ENCODE results near the gene ATXN2.
"Not testable (repeated sequence)": the region's sequence is repeated elsewhere in the genome, so short reads cannot be mapped to it uniquely, and the experiment has no call there.

Gene ATXN2

DNA sequence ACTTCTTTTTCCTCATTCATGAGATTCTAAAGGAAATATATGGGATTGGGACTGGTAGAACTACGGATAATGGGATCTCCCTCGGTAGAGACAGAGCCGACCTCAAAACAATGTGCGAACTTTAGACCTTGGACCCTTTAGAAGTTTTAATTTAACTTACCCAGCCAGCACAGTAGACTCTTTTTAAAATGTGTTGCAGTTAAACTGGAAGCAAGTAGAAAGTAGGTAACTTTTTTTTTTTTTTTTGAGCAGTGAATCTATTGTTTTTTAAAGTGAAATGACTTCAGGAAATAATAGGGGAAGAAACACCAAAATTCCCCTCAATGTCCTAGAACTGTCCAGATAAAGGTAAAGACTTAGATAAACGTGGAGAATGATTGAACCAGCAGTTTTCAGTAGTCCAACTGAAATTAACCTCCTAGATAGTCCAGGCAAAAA lies 1.1 kb upstream of the ATXN2 start:
- no peak for DNase-seq

DNA sequence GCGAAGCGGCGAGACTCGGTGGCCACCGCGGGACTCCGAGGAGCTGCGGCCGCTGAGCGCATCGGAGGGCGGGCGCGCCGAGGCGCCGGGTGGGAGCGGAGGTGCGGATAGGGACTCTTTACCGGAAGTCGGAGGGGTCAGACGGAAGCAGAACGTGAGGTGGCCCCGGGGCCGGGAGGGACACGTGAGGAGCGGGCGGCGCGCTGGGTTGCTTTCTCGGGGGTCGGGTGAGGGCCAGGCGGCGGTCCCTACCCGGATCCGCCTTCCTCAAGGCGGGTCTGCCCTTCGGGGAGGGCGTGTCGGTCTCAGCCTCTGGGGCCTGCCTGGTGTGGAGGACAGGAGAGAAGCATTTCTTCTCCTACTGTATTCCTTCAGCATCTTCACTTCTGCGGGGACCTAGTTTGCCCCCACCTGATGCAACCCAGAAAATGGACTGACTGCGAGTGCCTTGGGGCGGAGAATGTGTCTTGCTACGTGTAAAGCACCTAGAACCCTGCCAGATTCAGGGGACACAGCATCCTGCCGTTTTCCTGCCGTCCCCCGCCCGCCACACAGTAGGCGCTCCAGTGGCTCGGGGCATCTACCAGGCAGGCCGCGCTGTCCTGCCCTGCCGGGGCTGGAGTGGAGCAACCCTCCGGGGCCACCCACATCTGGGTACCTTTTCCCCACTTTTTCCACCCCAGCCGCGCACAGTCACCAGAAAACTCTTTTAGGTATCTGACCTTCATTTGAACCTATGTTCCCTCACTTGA lies 514 bp upstream of the ATXN2 start:
- peak; percentile 95 for DNase-seq

DNA sequence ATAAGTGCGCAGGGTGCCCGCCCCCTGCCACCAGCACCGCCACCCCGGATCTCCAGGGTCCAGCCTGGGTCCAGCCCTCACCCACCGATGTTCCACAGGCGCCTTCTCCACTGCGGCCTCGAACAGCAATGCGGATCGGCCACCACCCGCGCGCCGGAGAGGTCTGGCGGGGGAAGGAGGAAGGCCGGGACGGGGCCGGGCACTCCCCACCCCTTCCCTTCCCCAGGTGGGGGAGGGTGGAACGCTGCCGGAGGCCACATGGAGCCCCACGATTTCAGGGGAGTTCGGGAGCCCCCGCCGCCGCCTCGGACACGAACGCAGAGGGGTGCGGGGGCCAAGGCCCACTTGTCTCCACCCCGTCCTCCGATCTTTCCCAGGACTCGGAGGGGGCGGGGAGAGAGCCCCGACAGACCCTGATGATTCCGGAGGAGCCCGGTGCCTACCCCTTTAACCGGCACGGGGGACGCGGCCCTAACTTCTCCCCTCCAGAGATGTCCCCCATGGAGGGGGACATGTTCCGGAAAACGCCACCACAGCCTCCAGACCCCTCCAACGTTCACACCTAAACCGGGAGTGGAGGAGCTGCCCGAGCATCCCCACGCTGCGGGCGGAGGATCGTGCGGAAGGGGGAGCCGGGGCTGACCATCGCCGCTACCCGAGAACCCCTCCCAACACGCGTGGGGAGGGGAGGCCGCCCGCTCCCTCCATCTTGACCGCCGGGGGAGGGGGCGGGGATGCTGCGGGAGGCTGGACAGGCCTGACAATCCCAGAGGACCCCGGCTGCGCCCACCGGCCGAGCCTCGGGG lies 1.1 kb downstream of the ATXN2 start:
- DNase-seq: peak; percentile 72

DNA sequence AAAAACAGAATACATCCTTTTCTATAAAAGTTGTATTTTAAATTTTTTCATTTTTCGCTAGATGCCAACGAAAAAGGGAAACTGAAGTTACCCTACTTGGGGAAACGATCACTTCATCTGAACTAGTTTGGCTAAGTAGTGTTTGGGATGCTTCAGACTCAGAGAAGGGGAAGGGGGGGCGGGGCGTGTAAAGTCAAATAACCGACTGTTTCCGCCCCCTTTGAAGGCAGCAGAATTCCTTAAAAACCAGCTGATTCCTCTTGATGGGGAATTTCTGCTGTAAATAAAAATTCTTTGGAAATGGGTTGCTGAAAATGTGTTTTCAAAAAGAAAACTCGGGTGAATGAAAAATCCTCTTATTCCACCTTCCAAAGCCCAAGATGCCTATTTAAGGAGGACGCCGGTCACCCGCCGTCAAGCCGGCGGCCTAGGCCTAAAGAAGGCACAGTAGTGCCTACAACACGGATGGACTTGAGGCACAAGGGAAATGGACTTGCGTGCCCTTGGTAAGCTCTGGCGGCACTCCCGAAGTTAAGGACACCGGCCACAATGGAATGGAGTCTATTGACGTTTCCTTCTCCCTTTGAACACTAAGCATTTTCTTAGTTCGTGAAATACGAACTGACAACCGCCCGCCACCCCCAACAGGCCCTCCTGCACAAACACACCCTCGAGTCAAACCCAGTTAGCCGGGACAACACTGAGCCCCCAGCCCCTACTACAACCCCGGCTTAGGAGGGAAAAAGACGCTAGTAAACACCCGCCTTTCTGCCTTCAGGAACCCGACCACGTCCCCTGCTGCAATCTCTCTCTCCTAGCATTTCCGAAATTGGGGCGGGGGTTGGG lies 1.9 kb downstream of the ATXN2 start:
- DNase-seq: peak; percentile 57

DNA sequence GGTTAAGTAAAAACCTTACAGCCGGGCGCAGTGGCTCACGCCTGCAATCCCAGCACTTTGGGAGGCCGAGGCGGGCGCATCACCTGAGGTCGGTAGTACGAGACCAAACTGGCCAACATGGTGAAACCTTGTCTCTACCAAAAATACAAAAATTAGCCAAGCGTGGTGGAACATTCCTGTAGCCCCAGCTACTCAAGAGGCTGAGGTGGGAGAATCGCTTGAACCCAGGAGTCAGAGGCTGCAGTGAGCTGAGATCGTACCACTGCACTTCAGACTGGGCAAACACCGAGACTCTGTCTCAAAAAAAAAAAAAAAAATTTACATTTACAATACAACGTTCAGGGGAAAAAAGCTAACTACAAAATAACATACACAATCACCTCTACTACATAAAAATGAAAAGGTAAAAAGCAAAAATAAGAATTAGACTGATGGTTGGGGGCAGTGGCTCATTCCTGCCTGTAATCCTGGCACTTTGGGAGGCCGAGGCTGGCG lies 3.7 kb downstream of the ATXN2 start:
- not testable (repeated sequence) for DNase-seq

DNA sequence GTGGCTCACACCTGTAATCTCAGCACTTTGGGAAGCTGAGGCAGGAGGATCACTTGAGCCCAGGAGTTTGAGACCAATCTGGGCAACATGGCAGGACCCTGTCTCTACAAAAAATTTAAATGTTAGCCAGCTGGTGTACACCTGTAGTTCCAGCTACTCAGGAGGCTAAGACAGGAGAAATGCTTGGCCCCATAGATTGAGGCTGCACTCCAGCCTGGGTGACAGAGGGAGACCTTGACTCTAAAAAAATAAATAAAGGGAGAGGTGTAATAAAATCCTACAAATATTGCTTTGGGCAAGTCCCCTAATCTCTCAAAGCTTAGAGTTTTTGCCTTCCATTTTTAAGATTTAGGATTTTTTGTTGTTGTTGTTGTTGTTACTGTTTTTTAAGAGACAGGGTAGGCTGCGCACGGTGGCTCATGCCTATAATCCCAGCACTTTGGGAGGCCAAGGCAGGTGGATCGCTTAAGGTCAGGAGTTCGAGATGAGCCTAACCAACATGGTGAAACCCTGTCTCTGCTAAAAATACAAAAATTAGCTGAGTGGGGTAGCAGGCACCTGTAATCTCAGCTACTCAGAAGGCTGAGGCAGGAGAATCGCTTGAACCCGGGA lies 7.6 kb downstream of the ATXN2 start:
- DNase-seq: not testable (repeated sequence)

DNA sequence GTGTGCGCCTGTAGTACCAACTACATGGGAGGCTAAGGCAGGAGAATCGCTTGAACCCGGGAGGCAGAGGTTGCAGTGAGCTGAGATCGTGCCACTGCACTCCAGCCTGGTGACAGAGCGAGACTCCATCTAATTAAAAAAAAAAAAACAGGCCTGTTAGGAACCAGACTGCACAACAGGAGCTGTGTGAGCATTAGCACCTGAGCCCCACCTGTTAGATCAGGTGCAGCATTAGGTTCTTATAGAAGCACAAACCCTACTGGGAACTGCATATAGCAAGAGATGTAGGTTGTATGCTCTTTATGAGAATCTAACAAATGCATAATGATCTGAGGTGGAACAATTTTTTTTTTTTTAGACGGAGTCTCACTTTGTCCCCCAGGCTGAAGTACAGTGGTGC lies 8.6 kb downstream of the ATXN2 start:
- DNase-seq: no peak

DNA sequence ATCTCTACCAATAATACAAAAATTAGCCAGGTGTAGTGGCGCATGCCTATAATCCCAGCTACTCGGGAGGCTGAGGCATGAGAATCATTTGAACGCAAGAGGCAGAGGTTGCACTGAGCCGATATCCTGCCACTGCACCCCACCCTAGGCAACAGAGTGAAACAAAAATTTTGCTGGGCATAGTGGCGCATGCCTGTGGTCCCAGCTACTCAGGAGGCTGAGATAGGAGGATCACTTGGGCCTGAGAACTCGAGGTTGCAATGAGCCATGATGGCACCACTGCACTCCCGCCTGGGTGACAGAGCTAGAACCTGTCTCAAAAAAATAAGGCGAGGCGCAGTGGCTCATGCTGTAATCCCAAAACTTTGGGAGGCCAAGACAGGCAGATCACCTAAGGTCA lies 9.5 kb downstream of the ATXN2 start:
- no peak for DNase-seq

DNA sequence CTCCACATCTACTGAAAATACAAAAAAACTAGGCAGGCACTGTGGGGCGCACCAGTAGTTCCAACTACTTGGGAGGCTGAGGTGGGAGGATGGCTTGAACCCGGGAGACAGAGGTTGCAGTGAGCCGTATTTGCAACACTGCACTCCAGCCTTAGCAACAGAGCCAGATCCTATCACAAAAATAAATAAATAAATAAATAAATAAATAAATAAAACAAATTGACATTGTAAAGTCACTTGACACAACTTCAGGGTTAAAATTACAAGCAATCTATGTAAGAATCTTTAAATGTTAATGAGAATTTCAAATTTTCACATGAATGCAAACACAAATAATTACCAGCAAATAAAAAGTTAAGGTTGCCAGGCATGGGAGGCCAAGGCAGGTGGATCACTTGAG lies 11.1 kb downstream of the ATXN2 start:
- no peak for DNase-seq

DNA sequence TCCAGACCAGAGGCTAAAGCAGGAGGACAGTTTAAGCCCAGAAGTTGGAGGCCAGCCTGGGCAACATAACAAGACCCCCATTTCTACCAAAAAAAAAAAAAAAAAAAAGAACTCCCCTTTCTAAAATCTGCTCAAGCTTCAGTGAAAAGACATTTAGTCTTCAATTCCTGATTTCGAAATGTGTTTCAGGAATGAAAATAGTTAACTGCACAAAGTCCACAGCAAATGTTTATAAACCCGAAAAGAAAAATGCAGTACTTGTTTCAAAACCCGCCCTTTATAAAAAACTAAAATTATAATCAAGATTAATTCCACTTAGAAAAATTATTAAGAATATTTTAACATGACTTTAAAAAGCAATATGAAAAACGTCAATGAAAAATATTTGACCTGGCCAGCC lies 12.1 kb downstream of the ATXN2 start:
- DNase-seq: no peak

DNA sequence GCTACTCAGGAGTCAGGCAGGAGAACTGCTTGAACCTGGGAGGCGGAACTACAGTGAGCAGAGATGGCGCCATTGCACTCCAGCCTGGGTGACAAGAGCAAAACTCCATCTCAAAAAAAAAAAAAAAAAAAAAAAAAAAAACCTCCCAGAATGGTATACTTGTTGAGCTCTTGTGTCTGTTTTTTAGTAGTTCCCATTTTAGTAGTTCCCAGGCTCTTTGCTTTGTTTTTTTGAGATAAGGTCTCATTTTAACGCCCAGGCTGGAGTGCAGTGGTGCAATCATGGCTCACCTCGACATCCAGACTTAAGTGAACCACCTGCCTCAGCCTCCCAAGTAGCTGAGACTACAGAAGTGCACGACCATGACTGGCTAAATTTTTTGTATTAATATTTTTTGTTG lies 13.4 kb downstream of the ATXN2 start:
- no peak for DNase-seq

DNA sequence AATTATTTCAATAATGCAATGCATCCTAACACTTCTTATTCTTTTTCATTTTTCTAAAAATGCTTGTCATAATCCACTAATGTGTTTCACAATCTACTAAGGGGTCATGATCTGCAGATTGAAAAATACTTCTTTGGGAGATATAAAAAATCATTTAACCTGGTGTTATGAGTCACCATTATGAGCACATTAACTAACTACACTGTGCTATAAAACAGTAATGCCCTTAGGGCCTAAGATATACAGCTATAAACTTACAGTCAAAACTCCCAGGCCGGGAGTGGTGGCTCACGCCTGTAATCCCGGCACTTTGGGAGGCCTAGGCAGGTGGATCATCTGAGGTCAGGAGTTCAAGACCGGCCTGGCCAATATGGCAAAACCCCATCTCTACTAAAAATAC lies 14.2 kb downstream of the ATXN2 start:
- no peak for DNase-seq

DNA sequence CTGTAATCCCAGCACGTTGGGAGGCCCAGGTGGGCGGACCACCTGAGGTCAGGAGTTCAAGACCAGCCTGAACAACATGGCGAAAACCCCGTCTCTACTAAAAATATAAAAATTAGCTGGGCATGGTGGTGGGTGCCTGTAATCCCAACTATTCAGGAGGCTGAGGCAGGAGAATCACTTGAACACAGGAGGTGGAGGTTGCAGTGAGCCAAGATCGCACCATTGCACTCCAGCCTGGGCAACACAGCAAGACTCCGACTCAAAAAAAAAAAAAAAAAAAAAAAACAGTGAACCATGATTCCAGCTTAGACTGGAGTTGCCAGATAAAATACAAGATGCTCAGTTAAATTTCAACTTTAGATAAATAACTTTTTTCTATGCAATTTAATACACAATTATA lies 15.6 kb downstream of the ATXN2 start:
- DNase-seq: not testable (repeated sequence)

DNA sequence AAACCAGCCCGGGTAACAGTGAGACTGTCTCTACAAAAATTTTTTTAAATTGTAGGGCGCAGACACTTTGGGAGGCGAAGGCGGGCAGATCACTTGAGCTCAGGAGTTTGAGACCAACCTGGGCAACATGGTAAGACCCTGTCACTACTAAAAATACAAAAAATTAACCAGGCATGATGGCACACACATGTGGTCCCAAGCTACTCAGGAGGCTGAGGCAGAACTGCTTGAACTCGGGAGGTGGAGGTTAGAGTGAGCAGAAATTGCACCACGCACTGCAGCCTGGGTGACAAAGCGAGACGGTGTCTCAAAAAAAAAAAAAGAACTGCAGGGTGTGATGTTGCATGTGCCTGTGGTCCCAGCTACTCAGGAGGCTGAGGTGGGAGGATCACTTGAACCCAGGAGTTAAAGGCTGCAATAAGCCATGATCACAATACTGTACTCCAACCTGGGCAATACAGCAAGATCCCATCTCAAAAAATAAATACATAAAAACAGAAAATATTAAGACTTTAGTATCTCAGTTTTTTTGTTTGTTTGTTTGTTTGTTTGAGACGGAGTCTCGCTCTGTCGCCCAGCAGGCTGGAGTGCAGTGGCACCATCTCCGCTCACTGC lies 16.9 kb downstream of the ATXN2 start:
- no peak for DNase-seq

DNA sequence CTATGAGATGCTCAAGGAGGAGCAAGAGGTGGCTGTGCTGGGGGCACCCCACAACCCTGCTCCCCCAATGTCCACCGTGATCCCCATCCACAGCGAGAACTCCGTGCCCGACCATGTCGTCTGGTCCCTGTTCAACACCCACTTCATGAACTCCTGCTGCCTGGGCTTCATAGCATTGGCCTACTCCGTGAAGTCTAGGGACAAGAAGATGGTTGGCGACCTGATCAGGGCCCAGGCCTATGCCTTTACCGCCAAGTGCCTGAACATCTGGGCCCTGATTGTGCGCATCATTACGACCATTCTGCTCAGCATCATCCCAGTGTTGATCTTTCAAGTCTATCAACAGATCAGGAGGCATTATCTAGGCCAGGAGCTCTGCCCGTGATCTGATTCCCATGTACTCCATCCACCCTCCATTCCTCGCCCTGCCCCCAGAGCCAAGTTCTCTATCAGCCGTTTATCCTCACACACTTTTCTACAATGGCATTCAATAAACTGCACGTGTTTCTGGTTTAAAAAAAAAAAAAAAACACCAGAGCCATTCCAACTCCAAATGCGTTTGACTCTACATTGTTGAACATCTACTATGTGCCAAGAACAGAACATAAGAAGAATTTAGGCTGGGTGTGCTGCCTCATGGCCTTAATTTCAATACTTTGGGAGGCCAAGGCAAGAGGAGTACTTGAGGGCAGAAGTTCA lies 17.5 kb downstream of the ATXN2 start:
- DNase-seq: no peak

DNA sequence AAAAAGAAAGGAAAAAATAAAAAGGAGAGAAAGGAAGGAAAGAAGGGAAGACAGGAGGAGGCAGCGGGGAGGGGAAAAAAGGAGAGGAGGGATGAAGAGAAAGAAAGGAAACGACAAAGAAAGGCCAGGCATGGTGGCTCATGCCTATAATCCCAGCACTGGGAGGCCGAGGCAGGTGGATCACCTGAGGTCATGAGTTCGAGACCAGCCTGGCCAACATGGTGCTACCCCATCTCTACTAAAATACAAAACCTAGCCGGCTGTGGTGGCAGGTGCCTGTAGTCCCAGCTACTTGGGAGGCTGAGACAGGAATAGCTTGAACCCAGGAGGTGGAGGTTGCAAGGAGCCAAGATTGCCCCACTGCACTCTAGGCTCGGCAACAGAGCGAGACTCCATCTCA lies 18.4 kb downstream of the ATXN2 start:
- no peak for DNase-seq

DNA sequence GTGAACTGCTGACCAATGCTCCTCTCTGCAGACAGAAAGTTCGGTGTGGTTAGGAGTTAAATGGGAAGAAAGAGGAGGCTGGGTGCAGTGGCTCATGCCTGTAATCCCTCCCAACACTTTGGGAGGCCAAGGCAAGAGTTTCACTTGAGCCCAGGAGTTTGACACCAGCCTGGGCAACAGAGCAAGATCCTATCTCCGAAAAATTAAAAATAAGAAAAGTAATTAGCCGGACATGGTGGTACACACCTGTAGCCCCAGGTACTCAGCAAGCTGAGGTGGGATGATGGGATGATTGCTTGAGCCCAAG lies 19.0 kb downstream of the ATXN2 start:
- no peak for DNase-seq

DNA sequence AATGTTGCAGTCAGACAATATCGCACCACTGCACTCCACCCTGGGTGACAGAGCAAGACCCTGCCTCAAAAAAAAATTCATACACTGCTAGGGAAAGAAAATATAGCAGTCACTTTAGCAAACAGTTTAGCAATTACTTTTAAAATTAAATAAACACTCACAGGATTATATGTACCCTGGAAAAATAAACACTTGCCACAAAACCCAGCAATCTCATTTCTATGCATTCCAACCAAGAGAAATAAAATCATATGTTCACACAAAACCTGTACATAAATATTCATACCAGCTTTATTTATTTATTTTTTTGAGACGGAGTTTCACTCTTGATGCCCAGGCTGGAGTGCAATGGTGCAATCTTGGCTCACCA lies 20.2 kb downstream of the ATXN2 start:
- DNase-seq: no peak

DNA sequence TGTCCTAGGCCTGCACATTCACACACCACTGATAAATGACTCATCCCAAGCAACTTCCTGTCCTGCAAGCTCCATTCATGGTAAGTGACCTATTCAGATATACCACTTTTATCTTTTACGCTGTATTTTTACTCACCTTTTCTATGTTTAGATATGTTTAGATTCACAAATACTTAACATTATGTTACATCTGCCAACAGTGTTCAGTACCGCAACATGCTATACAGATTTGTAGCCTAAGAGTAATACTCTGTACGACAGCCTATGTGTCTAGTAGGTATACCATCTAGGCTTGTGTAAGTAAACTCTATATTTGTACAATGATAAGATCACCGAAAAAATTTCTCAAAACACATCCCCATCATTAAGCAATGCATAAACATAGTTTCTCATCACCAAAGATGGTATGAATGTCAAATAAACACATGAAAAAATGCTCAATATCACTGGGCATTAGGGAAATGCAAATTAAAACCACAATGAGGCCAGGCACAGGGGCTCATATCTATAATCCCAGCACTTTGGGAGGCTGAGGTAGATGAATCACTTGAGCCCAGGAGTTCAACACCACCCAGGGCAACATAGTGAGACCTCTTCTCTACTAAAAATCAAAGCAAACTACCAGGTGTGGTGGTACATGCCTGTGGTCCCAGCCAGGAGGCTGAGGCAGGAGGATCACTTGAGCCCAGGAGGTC lies 20.7 kb downstream of the ATXN2 start:
- no peak for DNase-seq

DNA sequence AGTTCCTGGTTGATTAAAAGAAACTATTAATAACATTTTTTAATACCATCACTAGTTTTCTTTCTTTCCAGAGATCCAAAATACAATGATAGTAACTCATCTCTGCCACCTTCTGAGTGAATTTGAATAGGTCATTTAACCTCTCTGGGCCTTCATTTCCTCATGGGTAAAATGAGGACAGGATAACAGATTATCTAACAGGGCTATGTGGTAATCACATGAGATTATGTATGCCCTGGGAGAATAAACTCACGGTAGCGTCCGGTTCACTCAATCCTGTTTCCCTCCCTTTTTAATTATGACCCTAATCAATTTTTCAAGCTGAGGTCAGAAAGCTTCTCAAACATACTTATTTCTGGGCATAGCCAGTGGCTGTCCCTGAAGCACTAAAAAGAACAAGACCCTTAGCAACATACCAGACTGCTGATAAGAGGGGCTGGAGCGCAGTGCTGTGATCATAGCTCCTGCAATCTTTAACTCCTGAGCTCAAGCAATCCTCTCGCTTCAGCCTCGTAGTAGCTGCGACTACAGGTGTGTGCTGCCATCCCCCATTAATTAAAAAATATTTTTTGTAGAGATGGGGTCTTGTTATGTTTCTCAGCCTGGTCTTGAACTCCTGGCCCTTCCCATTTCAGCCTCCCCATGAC lies 24.2 kb downstream of the ATXN2 start:
- DNase-seq: no peak

DNA sequence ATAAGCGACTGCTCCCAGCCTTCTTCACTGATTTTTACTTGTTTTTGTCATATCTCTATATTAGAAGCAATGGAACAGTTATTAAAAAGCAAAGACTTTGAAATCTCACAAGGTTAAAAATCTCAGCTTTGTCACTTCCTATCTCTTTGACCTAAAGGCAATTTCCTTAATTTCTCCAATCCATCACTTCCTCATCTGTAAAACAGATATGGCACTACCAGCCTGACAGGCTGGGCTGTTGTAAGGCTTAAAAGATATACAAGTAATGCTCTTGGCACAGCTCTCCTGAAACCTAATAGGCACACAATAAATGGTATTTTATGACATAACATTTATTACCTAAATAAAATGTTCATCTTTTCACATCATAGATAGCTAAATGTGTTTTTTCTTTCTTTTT lies 25.6 kb downstream of the ATXN2 start:
- no peak for DNase-seq

All from activated CD8-positive, alpha-beta memory T cell treated with anti-CD3 and anti-CD28 coated beads, Interleukin-2, amount 50 U/mL, for 48 hours (primary cell).